ENCODE measurements around the gene CCNI.

DNA sequence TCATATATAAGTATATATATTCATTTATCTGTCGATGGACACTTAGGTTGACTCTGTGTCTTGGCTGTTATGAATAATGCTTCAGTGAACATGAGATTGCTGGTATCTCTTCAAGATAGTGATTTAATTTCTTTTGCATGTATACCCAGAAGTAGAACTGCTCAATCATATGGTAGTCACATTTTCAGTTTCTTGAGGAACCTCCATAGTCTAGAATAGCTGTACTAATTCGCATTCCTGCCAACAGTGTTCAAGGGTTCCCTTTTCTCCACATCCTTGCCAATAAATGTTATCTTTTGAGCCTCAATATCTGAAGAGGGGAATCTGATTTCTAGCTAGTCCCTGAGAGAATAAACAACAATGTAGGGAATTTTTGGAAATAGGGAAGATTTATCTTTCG is 48.8 kb upstream of the CCNI start:
- TF ChIP-seq, protein P1, sequence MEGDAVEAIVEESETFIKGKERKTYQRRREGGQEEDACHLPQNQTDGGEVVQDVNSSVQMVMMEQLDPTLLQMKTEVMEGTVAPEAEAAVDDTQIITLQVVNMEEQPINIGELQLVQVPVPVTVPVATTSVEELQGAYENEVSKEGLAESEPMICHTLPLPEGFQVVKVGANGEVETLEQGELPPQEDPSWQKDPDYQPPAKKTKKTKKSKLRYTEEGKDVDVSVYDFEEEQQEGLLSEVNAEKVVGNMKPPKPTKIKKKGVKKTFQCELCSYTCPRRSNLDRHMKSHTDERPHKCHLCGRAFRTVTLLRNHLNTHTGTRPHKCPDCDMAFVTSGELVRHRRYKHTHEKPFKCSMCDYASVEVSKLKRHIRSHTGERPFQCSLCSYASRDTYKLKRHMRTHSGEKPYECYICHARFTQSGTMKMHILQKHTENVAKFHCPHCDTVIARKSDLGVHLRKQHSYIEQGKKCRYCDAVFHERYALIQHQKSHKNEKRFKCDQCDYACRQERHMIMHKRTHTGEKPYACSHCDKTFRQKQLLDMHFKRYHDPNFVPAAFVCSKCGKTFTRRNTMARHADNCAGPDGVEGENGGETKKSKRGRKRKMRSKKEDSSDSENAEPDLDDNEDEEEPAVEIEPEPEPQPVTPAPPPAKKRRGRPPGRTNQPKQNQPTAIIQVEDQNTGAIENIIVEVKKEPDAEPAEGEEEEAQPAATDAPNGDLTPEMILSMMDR (IDR thresholded peaks at IDR 0.05; ENCODE audit: insufficient read depth, low read length): no peak
- TF ChIP-seq, protein P2, sequence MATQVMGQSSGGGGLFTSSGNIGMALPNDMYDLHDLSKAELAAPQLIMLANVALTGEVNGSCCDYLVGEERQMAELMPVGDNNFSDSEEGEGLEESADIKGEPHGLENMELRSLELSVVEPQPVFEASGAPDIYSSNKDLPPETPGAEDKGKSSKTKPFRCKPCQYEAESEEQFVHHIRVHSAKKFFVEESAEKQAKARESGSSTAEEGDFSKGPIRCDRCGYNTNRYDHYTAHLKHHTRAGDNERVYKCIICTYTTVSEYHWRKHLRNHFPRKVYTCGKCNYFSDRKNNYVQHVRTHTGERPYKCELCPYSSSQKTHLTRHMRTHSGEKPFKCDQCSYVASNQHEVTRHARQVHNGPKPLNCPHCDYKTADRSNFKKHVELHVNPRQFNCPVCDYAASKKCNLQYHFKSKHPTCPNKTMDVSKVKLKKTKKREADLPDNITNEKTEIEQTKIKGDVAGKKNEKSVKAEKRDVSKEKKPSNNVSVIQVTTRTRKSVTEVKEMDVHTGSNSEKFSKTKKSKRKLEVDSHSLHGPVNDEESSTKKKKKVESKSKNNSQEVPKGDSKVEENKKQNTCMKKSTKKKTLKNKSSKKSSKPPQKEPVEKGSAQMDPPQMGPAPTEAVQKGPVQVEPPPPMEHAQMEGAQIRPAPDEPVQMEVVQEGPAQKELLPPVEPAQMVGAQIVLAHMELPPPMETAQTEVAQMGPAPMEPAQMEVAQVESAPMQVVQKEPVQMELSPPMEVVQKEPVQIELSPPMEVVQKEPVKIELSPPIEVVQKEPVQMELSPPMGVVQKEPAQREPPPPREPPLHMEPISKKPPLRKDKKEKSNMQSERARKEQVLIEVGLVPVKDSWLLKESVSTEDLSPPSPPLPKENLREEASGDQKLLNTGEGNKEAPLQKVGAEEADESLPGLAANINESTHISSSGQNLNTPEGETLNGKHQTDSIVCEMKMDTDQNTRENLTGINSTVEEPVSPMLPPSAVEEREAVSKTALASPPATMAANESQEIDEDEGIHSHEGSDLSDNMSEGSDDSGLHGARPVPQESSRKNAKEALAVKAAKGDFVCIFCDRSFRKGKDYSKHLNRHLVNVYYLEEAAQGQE (IDR thresholded peaks at IDR 0.05; ENCODE audit: insufficient replicate concordance, low read depth): no peak
